HepG2 (cell line): ENCODE measurements around the gene SPAG7. TPM values are rescaled to one million over a fixed set of nuclear protein-coding genes. Genes with fewer than 3 reads are reported as not detected.
A peak's percentile ranks its signal among the peaks of the same experiment; 100 is the strongest.

Source experiments
- CBX1 ChIP-seq: IDR thresholded peaks from one replicate; pipeline ENCODE4 v1.6.1; 2016; ENCODE audit warnings: antibody characterized with exemption, low read depth
- GATAD1 ChIP-seq: IDR thresholded peaks from 2 replicates; pipeline ENCODE4 v1.6.1; 2016; ENCODE audit warnings: missing genetic modification reagents, missing compliant biosample characterization
- IRX3 ChIP-seq: sonication (generic); formaldehyde crosslinking; IDR thresholded peaks from 2 replicates; pipeline ENCODE4 v1.8.1; 2023; ENCODE audit warnings: mild to moderate bottlenecking, low read depth, missing genetic modification reagents, borderline replicate concordance
- MED1 ChIP-seq: sonication (generic); formaldehyde crosslinking; IDR thresholded peaks from 2 replicates; pipeline ENCODE4 v1.4.0; 2020; ENCODE audit warnings: missing genetic modification reagents
- MTA3 ChIP-seq: sonication (generic); formaldehyde crosslinking; IDR thresholded peaks from 2 replicates; pipeline ENCODE4 v1.4.0; 2020; ENCODE audit warnings: missing genetic modification reagents
- NFIB ChIP-seq: sonication (generic); formaldehyde crosslinking; IDR thresholded peaks from 2 replicates; pipeline ENCODE4 v1.9.0; 2021; ENCODE audit warnings: missing genetic modification reagents, mild to moderate bottlenecking, borderline replicate concordance
- TCF7 ChIP-seq: sonication (generic); IDR thresholded peaks from 2 replicates; pipeline ENCODE4 v1.6.1; 2016; ENCODE audit warnings: antibody characterized with exemption, low read depth
- ZFP82 ChIP-seq: sonication (generic); formaldehyde crosslinking; IDR thresholded peaks from 2 replicates; pipeline ENCODE4 v1.5.1; 2020; ENCODE audit warnings: mild to moderate bottlenecking, missing genetic modification reagents, borderline replicate concordance
- ZNF292 ChIP-seq: sonication (generic); formaldehyde crosslinking; IDR thresholded peaks from 2 replicates; pipeline ENCODE4 v1.8.1; 2022; ENCODE audit warnings: mild to moderate bottlenecking, low read depth, missing genetic modification reagents, borderline replicate concordance
- ZNF30 ChIP-seq: sonication (generic); formaldehyde crosslinking; IDR thresholded peaks from 2 replicates; pipeline ENCODE4 v1.5.0; 2020; ENCODE audit warnings: mild to moderate bottlenecking, missing genetic modification reagents
- ZNF33B ChIP-seq: sonication (generic); formaldehyde crosslinking; IDR thresholded peaks from 2 replicates; pipeline ENCODE4 v1.5.1; 2020; ENCODE audit warnings: mild to moderate bottlenecking, missing genetic modification reagents
- ZNF577 ChIP-seq: sonication (generic); formaldehyde crosslinking; IDR thresholded peaks from 2 replicates; pipeline ENCODE4 v1.4.0; 2020; ENCODE audit warnings: mild to moderate bottlenecking, low read depth, missing genetic modification reagents, borderline replicate concordance
- ZNF614 ChIP-seq: IDR thresholded peaks from 2 replicates; pipeline ENCODE4 v1.6.1; 2018; ENCODE audit warnings: missing biosample characterization, missing genetic modification reagents, inconsistent platforms, borderline replicate concordance
- ZNF670 ChIP-seq: sonication (generic); formaldehyde crosslinking; IDR thresholded peaks from 2 replicates; pipeline ENCODE4 v1.8.0; 2022; ENCODE audit warnings: mild to moderate bottlenecking, missing genetic modification reagents, borderline replicate concordance
- ZNF766 ChIP-seq: sonication (generic); formaldehyde crosslinking; IDR thresholded peaks from 2 replicates; pipeline ENCODE4 v1.5.0; 2020; ENCODE audit warnings: missing genetic modification reagents, borderline replicate concordance
- ZNF816 ChIP-seq: sonication (generic); formaldehyde crosslinking; IDR thresholded peaks from 2 replicates; pipeline ENCODE4 v1.8.0; 2022; ENCODE audit warnings: missing genetic modification reagents, mild to moderate bottlenecking, borderline replicate concordance
- polyA plus RNA-seq, 8 experiments: library from polyadenylated mRNA; depleted of rRNA in 3 of 8; stranded (reverse) in 7 of 8; unstranded in 1 of 8; fragments of >200 nt; fragmentation: Illumina TruSeq in 4 of 8; extraction: Trizol in 4 of 8; gene quantifications; 2 replicates each; pipeline versions ENCODE4 v1.2.1 to v1.2.3, GENCODE V29; 2011 to 2016; ENCODE audit warnings: low read depth in 4 of 8, missing spikeins in 1 of 8, mixed read lengths in 1 of 8; ENCODE audit not compliant: insufficient read depth in 1 of 8
- total RNA-seq, 5 experiments: library from RNA; depleted of rRNA; stranded (reverse); fragments of >200 nt; fragmentation: Illumina TruSeq; extraction: Trizol; gene quantifications; 2 replicates each; pipeline ENCODE4 v1.2.3, GENCODE V29; 2016; ENCODE audit warnings: low read depth in 1 of 5
- TF ChIP-seq, protein P1 (sequence below): sonication (generic); formaldehyde crosslinking; IDR thresholded peaks from 2 replicates; pipeline ENCODE4 v1.4.0; 2020; ENCODE audit warnings: missing genetic modification reagents, borderline replicate concordance
- TF ChIP-seq, protein P2 (sequence below): sonication (generic); formaldehyde crosslinking; IDR thresholded peaks from 2 replicates; pipeline ENCODE4 v1.5.1; 2020; ENCODE audit warnings: missing genetic modification reagents, mild to moderate bottlenecking, borderline replicate concordance
- TF ChIP-seq, protein P3 (sequence below): IDR thresholded peaks from 2 replicates; pipeline ENCODE4 v1.6.1; 2016; ENCODE audit warnings: control low read depth
- TF ChIP-seq, protein P4 (sequence below): sonication (generic); formaldehyde crosslinking; IDR thresholded peaks from 2 replicates; pipeline ENCODE4 v1.5.0; 2020; ENCODE audit warnings: mild to moderate bottlenecking, missing genetic modification reagents, borderline replicate concordance
- TF ChIP-seq, protein P5 (sequence below): sonication (generic); formaldehyde crosslinking; IDR thresholded peaks from 2 replicates; pipeline ENCODE4 v1.8.0; 2022; ENCODE audit warnings: missing genetic modification reagents, low read depth, mild to moderate bottlenecking, borderline replicate concordance

The SPAG7 gene
- total and polyA plus RNA-seq, 2 of the 13 experiments (the other 11 are each of a cell fraction or from before 2014, with no cell fraction given) = 51.0 to 59.0 TPM

DNA sequence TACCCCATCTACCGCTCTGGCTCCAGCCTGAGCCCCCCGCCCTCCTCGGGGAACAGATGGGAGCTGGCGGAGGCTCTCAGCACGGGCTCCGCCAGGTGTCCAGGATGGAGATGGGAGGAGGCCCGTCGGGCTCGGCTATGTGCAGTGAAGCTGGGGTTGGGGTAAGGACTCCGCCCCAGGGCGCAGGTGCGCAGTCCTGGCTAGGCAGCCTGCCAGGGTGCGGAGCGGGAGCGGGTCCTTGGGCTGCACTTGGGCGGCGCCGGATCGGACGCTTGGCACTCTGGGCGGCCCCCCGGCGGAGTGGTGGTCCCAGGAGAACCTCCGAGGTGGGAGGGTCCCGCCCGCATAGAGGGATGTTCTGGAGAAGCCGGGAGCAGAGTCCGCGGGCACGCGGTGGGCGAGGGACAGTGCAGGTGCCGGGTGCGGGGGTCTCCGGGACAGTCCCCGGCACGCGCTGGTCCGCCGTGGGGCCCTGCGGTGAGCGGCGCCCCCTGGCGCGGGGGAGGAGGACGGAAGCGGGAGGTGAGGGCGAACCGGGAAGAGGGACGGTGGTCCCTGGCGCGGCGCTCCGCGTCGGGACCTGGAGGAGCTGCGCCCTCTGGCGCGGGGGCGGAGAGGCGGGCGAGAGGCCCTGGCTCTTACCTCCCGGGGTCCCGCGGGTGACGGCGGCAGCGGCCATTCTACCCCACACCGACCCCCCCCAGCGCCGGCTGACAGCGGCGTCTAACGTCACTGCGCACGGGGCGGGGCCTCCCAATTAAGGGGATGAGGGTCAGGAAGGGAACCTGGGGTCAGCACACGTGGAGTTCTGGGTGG, 19.5 kb upstream of the SPAG7 start, which contains the start of gene CAMTA2 (continued):
- peak; percentile 58 for TF ChIP-seq CBX1
- TF ChIP-seq NFIB (CRISPR knock-in tag) = no peak
- TF ChIP-seq GATAD1 (CRISPR knock-in tag) = peak; percentile 90
- no peak for TF ChIP-seq IRX3 (CRISPR knock-in tag)
- TF ChIP-seq ZNF766 (CRISPR knock-in tag) = no peak
- no peak for TF ChIP-seq MTA3 (CRISPR knock-in tag)
- TF ChIP-seq, protein P1, sequence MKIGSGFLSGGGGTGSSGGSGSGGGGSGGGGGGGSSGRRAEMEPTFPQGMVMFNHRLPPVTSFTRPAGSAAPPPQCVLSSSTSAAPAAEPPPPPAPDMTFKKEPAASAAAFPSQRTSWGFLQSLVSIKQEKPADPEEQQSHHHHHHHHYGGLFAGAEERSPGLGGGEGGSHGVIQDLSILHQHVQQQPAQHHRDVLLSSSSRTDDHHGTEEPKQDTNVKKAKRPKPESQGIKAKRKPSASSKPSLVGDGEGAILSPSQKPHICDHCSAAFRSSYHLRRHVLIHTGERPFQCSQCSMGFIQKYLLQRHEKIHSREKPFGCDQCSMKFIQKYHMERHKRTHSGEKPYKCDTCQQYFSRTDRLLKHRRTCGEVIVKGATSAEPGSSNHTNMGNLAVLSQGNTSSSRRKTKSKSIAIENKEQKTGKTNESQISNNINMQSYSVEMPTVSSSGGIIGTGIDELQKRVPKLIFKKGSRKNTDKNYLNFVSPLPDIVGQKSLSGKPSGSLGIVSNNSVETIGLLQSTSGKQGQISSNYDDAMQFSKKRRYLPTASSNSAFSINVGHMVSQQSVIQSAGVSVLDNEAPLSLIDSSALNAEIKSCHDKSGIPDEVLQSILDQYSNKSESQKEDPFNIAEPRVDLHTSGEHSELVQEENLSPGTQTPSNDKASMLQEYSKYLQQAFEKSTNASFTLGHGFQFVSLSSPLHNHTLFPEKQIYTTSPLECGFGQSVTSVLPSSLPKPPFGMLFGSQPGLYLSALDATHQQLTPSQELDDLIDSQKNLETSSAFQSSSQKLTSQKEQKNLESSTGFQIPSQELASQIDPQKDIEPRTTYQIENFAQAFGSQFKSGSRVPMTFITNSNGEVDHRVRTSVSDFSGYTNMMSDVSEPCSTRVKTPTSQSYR (CRISPR knock-in tag) = 0 out of 2 replicates have a peak, but pooled peaks have one; percentile 22
- TF ChIP-seq, protein P2, sequence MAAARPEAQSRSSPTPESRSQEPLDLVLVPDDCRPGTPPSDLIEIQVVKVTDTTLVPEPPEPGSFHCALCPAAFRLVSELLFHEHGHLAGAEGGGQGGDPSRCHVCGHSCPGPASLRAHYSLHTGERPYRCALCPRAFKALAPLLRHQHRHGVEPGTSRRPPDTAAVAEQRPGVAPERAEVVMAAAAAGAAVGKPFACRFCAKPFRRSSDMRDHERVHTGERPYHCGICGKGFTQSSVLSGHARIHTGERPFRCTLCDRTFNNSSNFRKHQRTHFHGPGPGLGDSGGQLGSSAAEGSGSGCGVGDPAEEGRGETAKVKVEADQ = 0 out of 2 replicates have a peak, but pooled peaks have one; percentile 64
- peak; percentile 90; the same call in 1 of the 2 replicates for TF ChIP-seq ZNF670 (CRISPR knock-in tag)
- TF ChIP-seq MED1 = no peak; the same call in 1 of the 2 replicates
- TF ChIP-seq TCF7 = no peak
- TF ChIP-seq, protein P3, sequence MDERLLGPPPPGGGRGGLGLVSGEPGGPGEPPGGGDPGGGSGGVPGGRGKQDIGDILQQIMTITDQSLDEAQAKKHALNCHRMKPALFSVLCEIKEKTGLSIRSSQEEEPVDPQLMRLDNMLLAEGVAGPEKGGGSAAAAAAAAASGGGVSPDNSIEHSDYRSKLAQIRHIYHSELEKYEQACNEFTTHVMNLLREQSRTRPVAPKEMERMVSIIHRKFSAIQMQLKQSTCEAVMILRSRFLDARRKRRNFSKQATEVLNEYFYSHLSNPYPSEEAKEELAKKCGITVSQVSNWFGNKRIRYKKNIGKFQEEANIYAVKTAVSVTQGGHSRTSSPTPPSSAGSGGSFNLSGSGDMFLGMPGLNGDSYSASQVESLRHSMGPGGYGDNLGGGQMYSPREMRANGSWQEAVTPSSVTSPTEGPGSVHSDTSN (CRISPR knock-in tag) = no peak
- no peak for TF ChIP-seq ZNF30 (CRISPR knock-in tag)
- TF ChIP-seq ZNF816 (CRISPR knock-in tag) = peak; percentile 84; the same call in 1 of the 2 replicates
- no peak for TF ChIP-seq ZNF577 (CRISPR knock-in tag)
- TF ChIP-seq ZFP82 (CRISPR knock-in tag) = peak; percentile 95
- TF ChIP-seq, protein P4, sequence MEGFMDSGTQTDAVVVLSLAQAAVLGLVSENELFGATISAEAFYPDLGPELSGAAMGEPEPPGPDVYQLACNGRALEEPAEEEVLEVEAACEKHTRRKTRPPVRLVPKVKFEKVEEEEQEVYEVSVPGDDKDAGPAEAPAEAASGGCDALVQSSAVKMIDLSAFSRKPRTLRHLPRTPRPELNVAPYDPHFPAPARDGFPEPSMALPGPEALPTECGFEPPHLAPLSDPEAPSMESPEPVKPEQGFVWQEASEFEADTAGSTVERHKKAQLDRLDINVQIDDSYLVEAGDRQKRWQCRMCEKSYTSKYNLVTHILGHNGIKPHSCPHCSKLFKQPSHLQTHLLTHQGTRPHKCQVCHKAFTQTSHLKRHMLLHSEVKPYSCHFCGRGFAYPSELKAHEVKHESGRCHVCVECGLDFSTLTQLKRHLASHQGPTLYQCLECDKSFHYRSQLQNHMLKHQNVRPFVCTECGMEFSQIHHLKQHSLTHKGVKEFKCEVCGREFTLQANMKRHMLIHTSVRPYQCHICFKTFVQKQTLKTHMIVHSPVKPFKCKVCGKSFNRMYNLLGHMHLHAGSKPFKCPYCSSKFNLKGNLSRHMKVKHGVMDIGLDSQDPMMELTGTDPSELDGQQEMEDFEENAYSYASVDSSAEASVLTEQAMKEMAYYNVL = no peak
- TF ChIP-seq ZNF33B (CRISPR knock-in tag) = peak; percentile 9; the same call in 1 of the 2 replicates
- 0 out of 2 replicates have a peak, but pooled peaks have one; percentile 22 for TF ChIP-seq ZNF292 (CRISPR knock-in tag)
- TF ChIP-seq, protein P5, sequence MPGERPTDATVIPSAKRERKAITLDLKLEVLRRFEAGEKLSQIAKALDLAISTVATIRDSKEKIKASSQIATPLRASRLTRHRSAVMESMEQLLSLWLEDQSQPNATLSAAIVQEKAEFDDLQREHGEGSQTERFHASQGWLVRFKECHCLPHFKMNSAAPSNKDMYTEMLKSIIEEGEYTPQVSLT = no peak
- TF ChIP-seq ZNF614 (CRISPR knock-in tag) = peak; percentile 71; the same call in 1 of the 2 replicates
